ENCODE data around the gene SLC16A4. TPM values are rescaled to one million over a fixed set of nuclear protein-coding genes. Genes with fewer than 3 reads are reported as not detected.
"Not testable (repeated sequence)": the region's sequence is repeated elsewhere in the genome, so short reads cannot be mapped to it uniquely, and the experiment has no call there.

Gene SLC16A4
- under 1 TPM; 0.30 to 0.40 (median 0.34) TPM for total RNA-seq
- total RNA-seq (2013), result 0.92 TPM

GRCh38 chr1:110390692-110391245 lies at the start of gene SLC16A4:
SLC16A4 (minus strand) TSS chr1:110391026; CDS start chr1:110389323, 1,703 bp downstream.
- Histone ChIP-seq H3K27me3 (ENCODE audit: control insufficient read depth, insufficient read depth, low read length) (no peaks in the 10 kb centered on the region), H3K36me3 (ENCODE audit: control insufficient read depth, insufficient read depth, low read length) (peaks cover 4% of the 10 kb centered on the region), H3K4me1 (ENCODE audit: control insufficient read depth, insufficient read depth, low read length) (no peaks in the 10 kb centered on the region), H3K4me3 (ENCODE audit: low read length) (no peak within 1 kb of the TSS), H3K27ac (ENCODE audit: low read length) (no peak within 1 kb of the TSS), H3K9me3 (ENCODE audit: control insufficient read depth, insufficient read depth, low read length) (no peaks in the 10 kb centered on the region)
- DNase-seq, result no peak
- H3K36me3 Mint-ChIP-seq, result no peaks in the 10 kb centered on the region
- no peak within 1 kb of the TSS for H3K27ac Mint-ChIP-seq
- no peak within 1 kb of the TSS for H3K4me3 Mint-ChIP-seq
- no peak for ATAC-seq
- no peaks in the 10 kb centered on the region for H3K9me3 Mint-ChIP-seq
- no peaks in the 10 kb centered on the region for H3K4me1 Mint-ChIP-seq
- TF ChIP-seq, protein P1, sequence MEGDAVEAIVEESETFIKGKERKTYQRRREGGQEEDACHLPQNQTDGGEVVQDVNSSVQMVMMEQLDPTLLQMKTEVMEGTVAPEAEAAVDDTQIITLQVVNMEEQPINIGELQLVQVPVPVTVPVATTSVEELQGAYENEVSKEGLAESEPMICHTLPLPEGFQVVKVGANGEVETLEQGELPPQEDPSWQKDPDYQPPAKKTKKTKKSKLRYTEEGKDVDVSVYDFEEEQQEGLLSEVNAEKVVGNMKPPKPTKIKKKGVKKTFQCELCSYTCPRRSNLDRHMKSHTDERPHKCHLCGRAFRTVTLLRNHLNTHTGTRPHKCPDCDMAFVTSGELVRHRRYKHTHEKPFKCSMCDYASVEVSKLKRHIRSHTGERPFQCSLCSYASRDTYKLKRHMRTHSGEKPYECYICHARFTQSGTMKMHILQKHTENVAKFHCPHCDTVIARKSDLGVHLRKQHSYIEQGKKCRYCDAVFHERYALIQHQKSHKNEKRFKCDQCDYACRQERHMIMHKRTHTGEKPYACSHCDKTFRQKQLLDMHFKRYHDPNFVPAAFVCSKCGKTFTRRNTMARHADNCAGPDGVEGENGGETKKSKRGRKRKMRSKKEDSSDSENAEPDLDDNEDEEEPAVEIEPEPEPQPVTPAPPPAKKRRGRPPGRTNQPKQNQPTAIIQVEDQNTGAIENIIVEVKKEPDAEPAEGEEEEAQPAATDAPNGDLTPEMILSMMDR (IDR thresholded peaks at IDR 0.05), result no peak
- H3K27me3 Mint-ChIP-seq (ENCODE audit: low read depth in 2 of 2), result no peaks in the 10 kb centered on the region
- intact Hi-C loops (cut with micrococcal nuclease), result no loop called here
- 90% methylated on average over 5 of the region's 8 CpGs for WGBS (ENCODE audit: insufficient coverage)

DNA sequence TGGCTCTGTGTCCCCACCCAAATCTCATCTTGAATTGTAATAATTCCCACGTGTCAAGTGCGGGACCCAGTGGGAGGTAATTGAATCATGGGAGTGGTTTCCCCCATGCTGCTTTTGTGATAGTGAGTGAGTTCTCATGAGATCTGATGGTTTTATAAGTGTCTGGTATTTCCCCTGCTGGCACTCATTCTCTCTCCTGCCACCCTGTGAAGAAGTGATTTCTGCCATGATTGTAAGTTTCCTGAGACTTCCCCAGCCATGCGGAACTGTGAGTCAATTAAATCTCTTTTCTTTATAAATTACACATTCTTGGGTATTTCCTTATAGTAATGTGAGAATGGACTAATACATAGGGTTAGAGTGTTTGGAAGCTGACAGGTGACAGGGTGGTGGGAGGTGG lies 49.0 kb upstream of the SLC16A4 start:
- H3K27me3 Mint-ChIP-seq (ENCODE audit: low read depth in 2 of 2); H3K4me3 Mint-ChIP-seq; H3K27me3 ChIP-seq (ENCODE audit: control insufficient read depth, insufficient read depth, low read length); ATAC-seq; H3K27ac Mint-ChIP-seq; H3K9me3 Mint-ChIP-seq; H3K9me3 ChIP-seq (ENCODE audit: control insufficient read depth, insufficient read depth, low read length); DNase-seq; intact Hi-C loops (cut with micrococcal nuclease); H3K4me1 ChIP-seq (ENCODE audit: control insufficient read depth, insufficient read depth, low read length); H3K36me3 ChIP-seq (ENCODE audit: control insufficient read depth, insufficient read depth, low read length); H3K36me3 Mint-ChIP-seq; H3K27ac ChIP-seq (ENCODE audit: low read length); H3K4me1 Mint-ChIP-seq; H3K4me3 ChIP-seq (ENCODE audit: low read length): not testable (repeated sequence)
- 56% methylated on average over 2 of the region's 3 CpGs for WGBS (ENCODE audit: insufficient coverage)

GRCh38 chr1:110438893-110439292 lies 48.1 kb upstream of the SLC16A4 start:
- Histone ChIP-seq H3K4me1 (ENCODE audit: control insufficient read depth, insufficient read depth, low read length) (no peaks in the 10 kb centered on the region), H3K36me3 (ENCODE audit: control insufficient read depth, insufficient read depth, low read length) (no peaks in the 10 kb centered on the region), H3K4me3 (ENCODE audit: low read length) (no peak overlapping the region), H3K9me3 (ENCODE audit: control insufficient read depth, insufficient read depth, low read length) (no peaks in the 10 kb centered on the region), H3K27me3 (ENCODE audit: control insufficient read depth, insufficient read depth, low read length) (no peaks in the 10 kb centered on the region), H3K27ac (ENCODE audit: low read length) (no peak overlapping the region)
- TF ChIP-seq, protein P1 (IDR thresholded peaks at IDR 0.05), result no peak
- Mint-ChIP-seq H3K36me3 (no peaks in the 10 kb centered on the region), H3K9me3 (no peaks in the 10 kb centered on the region), H3K27ac (no peak overlapping the region), H3K4me1 (no peaks in the 10 kb centered on the region), H3K4me3 (no peak overlapping the region), H3K27me3 (ENCODE audit: low read depth in 2 of 2) (peaks cover 0 to 7% of the 10 kb centered on the region in 2 donors)
- DNase-seq (no peak), ATAC-seq (no peak)
- intact Hi-C loops (cut with micrococcal nuclease), result no loop called here
- WGBS (ENCODE audit: insufficient coverage), result 55% methylated on average over 4 of the region's 4 CpGs

GRCh38 chr1:110437645-110438299 lies 46.9 kb upstream of the SLC16A4 start:
- DNase-seq; H3K27me3 ChIP-seq (ENCODE audit: control insufficient read depth, insufficient read depth, low read length); intact Hi-C loops (cut with micrococcal nuclease); H3K27ac Mint-ChIP-seq; H3K9me3 Mint-ChIP-seq; ATAC-seq; H3K4me3 ChIP-seq (ENCODE audit: low read length); H3K4me1 Mint-ChIP-seq; H3K36me3 Mint-ChIP-seq; H3K27me3 Mint-ChIP-seq (ENCODE audit: low read depth in 2 of 2); H3K4me3 Mint-ChIP-seq; H3K4me1 ChIP-seq (ENCODE audit: control insufficient read depth, insufficient read depth, low read length); H3K9me3 ChIP-seq (ENCODE audit: control insufficient read depth, insufficient read depth, low read length); H3K36me3 ChIP-seq (ENCODE audit: control insufficient read depth, insufficient read depth, low read length); H3K27ac ChIP-seq (ENCODE audit: low read length): not testable (repeated sequence)
- WGBS (ENCODE audit: insufficient coverage), result 78% methylated on average over 9 of the region's 9 CpGs

Measured in natural killer cell (primary cell).